NCI-H1694 treated with DMSO at 0.1 percent for 48 hours (cell line): ENCODE measurements around the gene MAB21L4.

Source experiments
- DNase-seq: peaks from one replicate; lab custom pipeline; 2025; lab: John Stamatoyannopoulos, UW

The MAB21L4 gene

GRCh38 chr2:240925191-240925567, 29.2 kb upstream of the MAB21L4 start:
- DNase-seq: no peak

DNA sequence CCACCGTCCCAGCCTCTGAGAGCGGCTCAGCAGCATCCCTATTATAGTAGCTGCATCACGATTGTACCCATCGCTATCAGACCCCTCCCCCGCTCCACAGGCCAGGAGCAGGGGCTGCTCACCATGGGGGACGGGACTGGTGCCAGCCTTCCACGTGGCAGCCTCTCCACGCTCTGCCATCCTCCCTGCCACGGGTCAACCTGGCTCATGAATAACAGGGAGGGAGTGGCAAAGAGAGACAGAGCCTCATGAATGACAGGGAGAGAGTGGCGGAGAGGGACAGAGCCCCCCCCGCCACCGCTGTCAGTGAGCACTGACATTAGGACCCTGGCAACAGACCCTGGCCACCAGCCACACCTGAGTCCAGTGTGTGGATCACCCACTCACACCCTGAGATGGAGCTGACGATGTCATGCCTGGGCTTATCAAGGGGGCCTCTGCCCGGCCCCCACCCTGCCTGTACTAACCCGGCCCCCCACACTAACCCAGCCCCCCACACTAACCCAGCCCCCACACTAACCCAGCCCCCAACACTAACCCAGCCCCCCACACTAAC, 27.1 kb upstream of the MAB21L4 start:
- peak; percentile 15 for DNase-seq

- no peak for DNase-seq
Observed at GRCh38 chr2:240922245-240922981, 26.5 kb upstream of the MAB21L4 start.

- no peak for DNase-seq
Observed at GRCh38 chr2:240921995-240922244, 26.0 kb upstream of the MAB21L4 start.

DNA sequence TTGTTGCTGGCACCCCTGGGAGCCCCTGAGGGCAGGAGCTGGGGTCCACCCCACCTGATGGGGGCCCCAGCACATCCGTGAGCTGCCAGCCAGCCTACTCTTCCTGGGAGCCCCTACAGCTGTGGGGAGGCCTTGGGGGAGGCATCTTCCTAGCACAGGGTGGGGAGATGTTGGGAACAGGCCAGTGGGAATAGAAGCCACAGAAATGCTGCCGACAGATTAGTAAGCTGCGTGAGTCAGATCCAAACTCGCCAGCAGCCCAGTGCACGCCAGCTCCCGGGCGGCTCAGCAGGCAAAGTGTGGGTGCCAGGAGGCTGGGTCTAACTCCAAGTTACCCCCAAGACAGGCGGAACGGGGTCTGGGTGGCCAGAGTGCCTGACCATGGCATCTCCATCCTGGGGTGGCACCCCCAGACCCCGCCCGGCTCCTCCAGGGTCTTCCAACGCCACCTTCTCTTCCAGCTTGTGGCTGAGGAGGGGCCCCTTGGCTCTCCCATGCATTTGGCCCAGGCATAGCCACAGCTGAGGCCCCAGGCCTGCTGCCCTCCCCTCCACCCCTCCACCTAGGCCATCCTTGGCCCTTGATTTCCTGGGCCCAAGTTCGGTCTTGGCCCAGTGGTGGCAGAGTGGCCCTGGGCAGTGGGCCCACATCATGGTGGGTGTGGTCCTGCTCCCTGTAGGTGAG, 25.5 kb upstream of the MAB21L4 start:
- DNase-seq: no peak

DNA sequence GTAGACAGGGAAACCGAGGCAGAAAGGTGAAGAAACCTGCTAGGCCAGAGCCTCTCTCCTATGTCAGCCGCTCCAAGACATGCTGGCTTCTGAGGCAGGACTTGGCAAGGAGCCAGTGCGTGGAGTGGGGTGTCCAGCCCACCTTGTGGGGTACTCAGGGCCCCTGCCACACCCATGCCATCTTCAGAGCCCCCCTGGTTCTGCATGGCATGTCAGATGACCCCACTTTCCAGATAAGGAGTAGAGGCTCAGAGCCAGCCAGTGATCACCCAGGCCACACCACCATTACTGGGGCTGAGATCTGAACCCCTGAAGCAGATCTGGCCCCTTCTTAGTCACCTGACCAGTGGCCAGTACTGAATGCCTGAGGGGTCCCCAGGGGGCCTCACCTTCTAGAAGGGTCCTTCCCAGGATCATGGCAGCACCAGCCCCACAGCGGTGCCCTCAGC, 24.9 kb upstream of the MAB21L4 start:
- no peak for DNase-seq

DNA sequence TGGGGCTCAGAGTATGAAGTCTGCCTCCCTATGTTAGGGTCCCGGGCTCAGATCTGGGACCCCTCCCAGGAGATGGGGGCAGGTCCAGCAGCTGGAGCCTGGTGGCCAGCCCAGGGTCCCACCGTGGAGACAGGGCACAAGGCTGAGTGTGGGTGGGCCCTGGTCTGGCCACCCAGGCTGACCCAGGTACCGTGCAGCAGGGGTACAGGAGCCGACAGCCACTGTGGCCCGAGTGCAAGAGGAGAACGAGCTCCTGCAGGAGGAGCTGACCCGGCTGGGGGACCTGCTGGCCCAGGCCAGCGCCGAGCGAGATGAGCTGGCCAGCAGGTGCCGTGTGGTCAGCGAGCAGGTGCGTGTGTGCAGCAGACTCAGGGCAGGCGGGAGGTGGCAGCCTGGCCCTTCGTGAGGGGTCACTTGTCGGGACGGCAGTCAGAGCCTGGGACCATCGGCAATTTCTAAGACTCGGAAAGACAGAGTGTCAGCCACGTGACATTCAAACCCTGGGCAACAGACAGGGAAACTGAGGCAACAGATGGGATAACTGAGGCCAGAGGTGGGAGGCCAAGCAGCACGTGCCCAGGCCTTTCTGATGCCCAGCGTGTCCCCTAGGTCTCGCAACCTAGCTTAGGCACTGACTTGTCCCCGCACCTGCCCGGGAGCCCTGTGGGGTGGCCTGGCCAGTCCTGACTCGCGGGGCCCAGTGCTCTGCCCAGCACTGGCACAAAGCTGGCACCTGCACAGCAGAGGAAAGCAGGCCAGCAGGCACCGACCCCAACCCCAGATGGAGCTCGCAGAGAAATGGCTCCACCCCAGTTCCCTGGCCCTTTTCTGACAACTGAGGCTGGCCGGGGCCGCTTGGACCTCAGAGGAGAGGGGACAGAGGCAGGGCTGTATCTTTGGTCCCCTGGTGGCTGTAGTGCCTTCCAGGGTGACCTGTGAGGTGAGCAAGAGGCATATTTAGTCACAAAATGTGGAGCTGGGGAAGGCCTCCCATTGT, 24.1 kb upstream of the MAB21L4 start:
- DNase-seq: no peak

DNA sequence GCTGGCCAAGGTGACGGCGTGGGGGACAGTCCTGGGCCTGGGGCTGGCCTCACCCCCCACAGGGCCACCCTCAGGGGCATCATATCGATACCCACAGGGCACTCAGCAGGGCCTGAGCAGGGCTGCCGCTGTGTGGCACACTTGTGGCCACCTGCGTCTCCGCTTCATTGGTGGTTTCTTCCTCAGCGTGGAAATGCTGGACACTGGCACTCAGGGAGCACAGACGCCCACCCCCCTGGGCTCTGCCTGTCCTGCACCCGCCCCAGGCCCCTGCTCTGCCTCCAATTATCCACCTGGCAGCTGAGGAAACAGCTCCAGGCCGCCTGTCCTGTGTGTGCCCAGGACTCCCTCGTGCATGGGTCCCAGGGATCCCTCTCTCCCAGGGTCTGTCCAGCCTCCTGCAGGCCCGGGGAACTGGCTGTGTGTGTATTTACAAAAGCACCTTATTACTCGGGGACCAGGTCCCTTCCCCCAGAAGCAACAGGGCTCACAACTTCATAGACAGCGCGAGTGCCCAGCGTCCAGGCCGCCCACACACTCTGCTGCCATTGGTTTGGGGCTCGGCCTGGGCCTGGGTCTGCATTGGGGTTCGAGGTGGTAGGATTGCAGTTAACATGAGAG, 23.3 kb upstream of the MAB21L4 start:
- DNase-seq: no peak

DNA sequence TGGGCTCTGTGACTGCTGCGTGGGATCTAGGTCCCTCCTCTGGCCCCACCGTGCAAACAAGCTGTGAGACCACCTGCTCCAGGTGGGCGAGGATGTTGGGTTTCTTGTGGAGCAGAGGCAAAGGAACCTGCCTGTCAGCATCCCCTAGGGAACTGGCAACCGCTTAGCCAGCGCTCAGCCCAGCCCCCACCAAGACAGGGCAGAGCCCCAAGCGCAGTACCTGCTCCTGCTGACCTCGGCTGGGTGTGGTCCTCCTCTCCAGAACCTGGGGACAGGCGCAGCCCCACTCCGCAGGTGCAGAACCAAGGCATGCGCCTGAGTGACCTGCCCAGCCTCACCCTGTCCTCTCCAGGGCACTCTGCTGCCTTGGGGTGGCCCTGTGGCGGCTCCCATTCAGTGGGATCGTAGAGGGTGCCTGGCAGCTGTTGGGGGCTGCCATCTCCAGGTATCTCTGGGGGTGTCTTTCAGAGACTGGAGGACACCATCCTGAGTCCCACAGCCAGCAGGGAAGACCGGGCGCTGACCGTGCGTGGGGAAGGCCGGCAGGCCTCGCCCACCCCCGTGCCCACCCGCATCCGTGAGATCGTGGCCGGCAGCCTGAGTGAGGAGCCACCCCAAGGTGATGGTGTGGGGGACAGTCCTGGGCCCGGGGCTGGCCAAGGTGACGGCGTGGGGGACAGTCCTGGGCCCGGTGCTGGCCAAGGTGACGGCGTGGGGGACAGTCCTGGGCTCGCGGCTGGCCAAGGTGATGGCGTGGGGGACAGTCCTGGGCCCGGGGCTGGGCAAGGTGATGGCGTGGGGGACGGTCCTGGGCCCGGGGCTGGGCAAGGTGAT, 22.5 kb upstream of the MAB21L4 start:
- no peak for DNase-seq

- no peak for DNase-seq
Observed at GRCh38 chr2:240917684-240918257, 21.8 kb upstream of the MAB21L4 start.

- DNase-seq: no peak
Observed at GRCh38 chr2:240917009-240917683, 21.2 kb upstream of the MAB21L4 start.

DNA sequence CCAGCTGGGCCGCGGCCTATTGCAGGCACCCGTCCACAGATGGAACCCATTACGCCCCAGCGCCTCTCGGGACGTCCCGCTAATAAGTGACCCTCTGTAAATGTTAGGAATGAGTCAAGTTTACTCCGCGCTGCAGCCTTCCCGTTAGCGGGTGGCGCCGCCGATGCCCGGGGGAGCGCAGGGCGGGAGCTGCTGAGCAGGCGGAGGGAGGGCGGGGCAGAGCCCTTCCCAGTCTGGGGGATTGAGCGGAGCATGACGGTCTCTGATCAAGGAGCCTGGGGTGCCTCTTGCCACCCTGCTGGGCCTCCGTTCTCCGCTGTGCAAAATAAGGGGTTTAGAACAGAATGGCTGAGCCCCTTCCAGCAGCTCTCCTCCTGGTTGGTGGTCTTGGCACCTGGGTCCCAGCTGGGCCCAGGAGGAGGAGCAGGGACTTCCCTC, 20.6 kb upstream of the MAB21L4 start:
- peak; percentile 13 for DNase-seq

DNA sequence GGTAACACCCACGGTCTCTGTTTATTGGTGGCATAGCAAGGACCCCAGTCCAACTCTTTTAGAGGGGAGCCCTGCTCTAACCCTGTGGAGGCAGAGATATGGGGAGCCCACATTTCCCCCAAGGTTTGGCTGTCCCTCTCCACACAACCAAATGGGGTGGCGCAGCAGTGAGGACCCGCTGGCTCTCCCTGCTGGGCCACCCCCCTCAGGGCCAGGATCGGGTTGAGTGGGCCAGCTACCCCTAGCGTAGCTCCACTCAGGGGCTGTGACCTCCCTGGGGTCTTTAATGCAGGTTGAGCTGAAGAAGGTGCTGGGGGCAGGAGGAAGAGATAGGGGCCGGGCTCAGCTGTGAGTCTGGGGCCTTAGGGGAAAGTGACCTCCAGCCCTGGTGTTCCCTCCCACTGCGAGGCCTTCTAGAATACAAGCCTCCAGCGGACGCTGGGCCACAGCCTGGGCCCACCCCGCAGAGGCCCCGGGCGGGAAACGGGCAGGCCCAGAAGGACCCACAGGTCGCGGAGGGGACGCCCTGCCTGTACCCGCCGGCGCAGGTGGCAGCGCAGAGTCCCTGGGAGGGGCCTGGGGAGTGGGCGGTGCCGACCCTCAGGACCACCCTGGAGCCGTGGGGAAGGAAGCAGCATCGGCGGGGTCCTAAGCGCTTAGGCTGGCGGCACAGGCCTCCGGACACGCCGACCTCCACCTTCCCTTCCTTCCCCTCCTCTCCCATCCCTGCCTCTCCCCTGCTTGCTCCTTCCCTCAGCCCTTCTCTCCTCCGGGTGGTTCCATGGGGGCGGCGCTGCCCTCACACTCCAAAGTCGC, 19.8 kb upstream of the MAB21L4 start:
- no peak for DNase-seq

DNA sequence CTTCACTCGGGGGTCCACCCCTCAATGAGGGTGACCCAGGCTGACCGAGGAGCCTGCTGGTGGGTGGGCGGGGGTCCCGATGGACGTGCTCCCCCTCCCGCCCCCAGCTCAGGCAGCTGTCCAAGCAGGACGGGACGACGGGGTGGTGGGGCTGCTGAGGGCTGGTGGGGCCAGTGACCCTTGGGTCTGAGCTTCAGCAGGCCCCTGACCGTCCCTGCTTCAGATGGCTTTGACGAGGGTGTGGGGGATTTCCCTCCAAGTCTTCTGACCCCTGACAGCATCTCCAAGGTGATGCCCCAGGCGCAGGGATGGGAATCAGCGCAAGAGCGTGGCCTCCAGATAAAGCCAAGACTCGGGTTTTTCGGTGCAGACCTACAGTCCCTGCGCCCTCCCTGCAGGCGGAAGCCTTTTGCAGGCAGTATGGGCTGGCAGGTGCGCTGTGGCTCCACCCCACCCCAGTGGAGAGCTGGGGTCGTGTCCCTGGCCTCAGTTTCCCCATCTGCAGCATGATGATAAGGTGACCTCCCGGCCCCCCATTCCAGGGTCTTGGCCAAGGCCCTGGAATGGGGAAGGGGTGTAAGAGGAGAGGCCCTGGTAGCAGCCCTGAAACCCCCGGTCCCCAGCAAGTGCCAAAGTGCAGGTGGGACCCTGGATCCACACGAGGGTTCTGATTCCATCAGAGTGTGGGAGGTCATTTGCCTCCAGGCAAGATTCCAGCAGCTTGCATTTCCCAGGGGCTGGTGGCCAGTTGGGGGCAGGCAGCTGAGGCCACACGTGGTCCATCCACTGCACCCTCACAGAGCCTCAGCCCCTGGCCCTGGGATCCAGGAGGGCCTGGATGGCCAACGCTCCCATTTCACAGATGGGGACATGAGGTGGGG, 18.9 kb upstream of the MAB21L4 start:
- DNase-seq: no peak

GRCh38 chr2:240913810-240914644, 18.1 kb upstream of the MAB21L4 start:
- peak; percentile 21 for DNase-seq

DNA sequence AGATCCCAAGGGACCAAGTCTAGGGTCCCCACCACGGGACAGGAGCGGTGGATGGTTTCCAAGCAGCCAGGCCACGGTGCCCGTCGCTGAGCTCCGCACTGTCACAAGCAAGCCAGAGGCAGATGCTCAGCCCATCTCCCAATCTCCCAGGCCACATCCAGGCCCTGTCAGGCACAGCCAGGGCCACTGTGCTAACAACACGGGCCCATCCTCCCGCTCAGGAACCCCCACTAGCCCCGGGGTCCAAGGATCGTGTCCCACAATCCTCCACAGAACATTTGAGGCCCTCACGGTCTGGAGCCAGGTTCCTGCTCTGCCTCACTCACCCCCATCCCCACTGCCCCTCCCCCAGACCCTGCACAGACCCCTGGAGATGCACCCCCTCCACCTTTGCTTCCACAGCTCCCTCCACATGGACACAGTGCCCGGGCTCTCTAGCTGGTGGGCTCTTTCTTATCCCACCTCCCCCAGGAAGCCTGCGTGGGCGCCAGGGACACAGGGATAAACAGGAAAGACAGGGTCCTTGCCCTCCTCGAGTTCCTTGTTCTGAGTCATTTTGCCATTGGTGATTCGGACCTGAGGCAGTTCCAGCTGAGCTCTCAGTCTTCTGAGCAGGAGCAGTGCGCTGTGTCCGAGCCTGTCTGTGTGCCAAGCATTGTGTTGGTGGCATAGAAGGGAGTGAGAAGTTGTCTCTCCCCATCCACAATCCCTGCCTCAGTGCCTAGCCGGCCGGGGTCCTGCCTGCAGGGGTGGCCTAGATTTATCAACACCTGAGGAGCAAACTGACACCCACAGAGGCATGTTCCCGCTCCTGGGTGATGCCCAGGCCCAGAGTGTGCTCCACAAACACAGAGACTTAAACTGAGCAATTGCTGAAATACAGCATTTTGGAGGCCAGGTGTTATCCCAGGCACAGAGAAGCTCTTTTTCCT, 17.2 kb upstream of the MAB21L4 start:
- DNase-seq: no peak
